Muscle layer of colon (tissue), 2 donors: Measurements from ENCODE around the gene RGS7.

ENCODE experiments used
- H3K27ac ChIP-seq: one replicate; pipeline ENCODE4 v1.7.0; 2013; ENCODE audit warnings: low read depth, mild to moderate bottlenecking, low read length, moderate library complexity
- H3K27me3 ChIP-seq, 2 donors: one replicate each; pipeline ENCODE4 v1.7.0; 2013; ENCODE audit warnings: low read length in 2 of 2, mild to moderate bottlenecking in 2 of 2; ENCODE audit not compliant: insufficient read depth in 2 of 2, control insufficient read depth in 1 of 2
- H3K36me3 ChIP-seq: one replicate; pipeline ENCODE4 v1.7.0; 2013; ENCODE audit warnings: mild to moderate bottlenecking, low read length; ENCODE audit not compliant: insufficient read depth
- H3K4me1 ChIP-seq: one replicate; pipeline ENCODE4 v1.7.0; 2013; ENCODE audit warnings: mild to moderate bottlenecking, low read length; ENCODE audit not compliant: insufficient read depth
- H3K4me3 ChIP-seq, 2 donors: one replicate each; pipeline ENCODE4 v1.7.0; 2013; ENCODE audit warnings: low read length in 2 of 2, low read depth in 1 of 2, mild to moderate bottlenecking in 1 of 2, moderate library complexity in 1 of 2
- H3K9ac ChIP-seq: one replicate; pipeline ENCODE4 v1.7.0; 2013; ENCODE audit warnings: low read length
- H3K9me3 ChIP-seq: one replicate; pipeline ENCODE4 v1.7.0; 2013; ENCODE audit warnings: mild to moderate bottlenecking, low read length
- donor health status: abdominal sarcoma.
- donor health status: Adenocarcinoma of cecum.

RGS7 gene

GRCh38 chr1:240823357-240823756 is 533.6 kb downstream of the RGS7 start:
- H3K27ac ChIP-seq = no peak overlapping the region
- H3K4me3 ChIP-seq = no peak overlapping the region
- no peaks in the 10 kb centered on the region for H3K36me3 ChIP-seq
- H3K27me3 ChIP-seq = no peaks in the 10 kb centered on the region
- H3K9me3 ChIP-seq = no peaks in the 10 kb centered on the region
- H3K9ac ChIP-seq = no peak overlapping the region
- no peaks in the 10 kb centered on the region for H3K4me1 ChIP-seq

- H3K4me3 ChIP-seq = no peak overlapping the region
- H3K4me1 ChIP-seq = no peaks in the 10 kb centered on the region
- H3K27ac ChIP-seq = no peak overlapping the region
- no peak overlapping the region for H3K9ac ChIP-seq
- H3K36me3 ChIP-seq = no peaks in the 10 kb centered on the region
- no peaks in the 10 kb centered on the region for H3K9me3 ChIP-seq
- no peaks in the 10 kb centered on the region for H3K27me3 ChIP-seq
Observed at GRCh38 chr1:240821925-240822324, 535.1 kb downstream of the RGS7 start.

GRCh38 chr1:240820816-240821215 is 536.2 kb downstream of the RGS7 start:
- Histone ChIP-seq H3K9me3 (no peaks in the 10 kb centered on the region), H3K36me3 (no peaks in the 10 kb centered on the region), H3K27me3 (no peaks in the 10 kb centered on the region), H3K4me3 (no peak overlapping the region), H3K9ac (no peak overlapping the region), H3K27ac (no peak overlapping the region), H3K4me1 (no peaks in the 10 kb centered on the region)

- H3K9me3 ChIP-seq = no peaks in the 10 kb centered on the region
- H3K27me3 ChIP-seq = no peaks in the 10 kb centered on the region
- H3K4me1 ChIP-seq = no peaks in the 10 kb centered on the region
- H3K9ac ChIP-seq = no peak overlapping the region
- no peak overlapping the region for H3K4me3 ChIP-seq
- no peaks in the 10 kb centered on the region for H3K36me3 ChIP-seq
- H3K27ac ChIP-seq = no peak overlapping the region
Observed at GRCh38 chr1:240816472-240816871, 540.5 kb downstream of the RGS7 start.

GRCh38 chr1:240813720-240814119 is 543.3 kb downstream of the RGS7 start:
- Histone ChIP-seq H3K4me3 (no peak overlapping the region), H3K9ac (no peak overlapping the region), H3K27ac (no peak overlapping the region), H3K27me3 (no peaks in the 10 kb centered on the region), H3K9me3 (no peaks in the 10 kb centered on the region), H3K4me1 (no peaks in the 10 kb centered on the region), H3K36me3 (no peaks in the 10 kb centered on the region)

GRCh38 chr1:240811256-240811655 is 545.7 kb downstream of the RGS7 start:
- no peaks in the 10 kb centered on the region for H3K27me3 ChIP-seq
- no peaks in the 10 kb centered on the region for H3K9me3 ChIP-seq
- no peaks in the 10 kb centered on the region for H3K36me3 ChIP-seq
- no peak overlapping the region for H3K9ac ChIP-seq
- no peaks in the 10 kb centered on the region for H3K4me1 ChIP-seq
- no peak overlapping the region for H3K27ac ChIP-seq
- H3K4me3 ChIP-seq = no peak overlapping the region

- H3K4me1 ChIP-seq = no peaks in the 10 kb centered on the region
- no peaks in the 10 kb centered on the region for H3K9me3 ChIP-seq
- no peaks in the 10 kb centered on the region for H3K36me3 ChIP-seq
- no peaks in the 10 kb centered on the region for H3K27me3 ChIP-seq
- no peak overlapping the region for H3K4me3 ChIP-seq
- H3K27ac ChIP-seq = no peak overlapping the region
- H3K9ac ChIP-seq = no peak overlapping the region
Observed at GRCh38 chr1:240808381-240808780, 548.6 kb downstream of the RGS7 start.

GRCh38 chr1:240806200-240806745 is 550.7 kb downstream of the RGS7 start:
- Histone ChIP-seq H3K4me1 (no peaks in the 10 kb centered on the region), H3K27me3 (no peaks in the 10 kb centered on the region), H3K4me3 (no peak overlapping the region), H3K36me3 (no peaks in the 10 kb centered on the region), H3K27ac (no peak overlapping the region), H3K9ac (no peak overlapping the region), H3K9me3 (no peaks in the 10 kb centered on the region)

GRCh38 chr1:240804475-240804874 is 552.5 kb downstream of the RGS7 start:
- Histone ChIP-seq H3K4me3 (no peak overlapping the region), H3K27me3 (no peaks in the 10 kb centered on the region), H3K4me1 (no peaks in the 10 kb centered on the region), H3K9me3 (no peaks in the 10 kb centered on the region), H3K9ac (no peak overlapping the region), H3K36me3 (no peaks in the 10 kb centered on the region), H3K27ac (no peak overlapping the region)

- Histone ChIP-seq H3K9ac (no peak overlapping the region), H3K27me3 (no peaks in the 10 kb centered on the region), H3K4me3 (no peak overlapping the region), H3K36me3 (no peaks in the 10 kb centered on the region), H3K9me3 (no peaks in the 10 kb centered on the region), H3K4me1 (no peaks in the 10 kb centered on the region), H3K27ac (no peak overlapping the region)
Observed at GRCh38 chr1:240803151-240803550, 553.9 kb downstream of the RGS7 start.

- Histone ChIP-seq H3K9me3 (no peaks in the 10 kb centered on the region), H3K9ac (no peak overlapping the region), H3K4me3 (no peak overlapping the region), H3K4me1 (no peaks in the 10 kb centered on the region), H3K36me3 (no peaks in the 10 kb centered on the region), H3K27me3 (no peaks in the 10 kb centered on the region), H3K27ac (no peak overlapping the region)
Observed at GRCh38 chr1:240802271-240802670, 554.7 kb downstream of the RGS7 start.

- Histone ChIP-seq H3K9me3 (no peaks in the 10 kb centered on the region), H3K36me3 (no peaks in the 10 kb centered on the region), H3K27ac (no peak overlapping the region), H3K4me1 (no peaks in the 10 kb centered on the region), H3K9ac (no peak overlapping the region), H3K27me3 (no peaks in the 10 kb centered on the region), H3K4me3 (no peak overlapping the region)
Observed at GRCh38 chr1:240801442-240801841, 555.6 kb downstream of the RGS7 start.
